ENCODE measurements around the gene GOT1. TPM values are rescaled to one million over a fixed set of nuclear protein-coding genes. Genes with fewer than 3 reads are reported as not detected.
A peak's percentile ranks its signal among the peaks of the same experiment; 100 is the strongest.

GOT1 gene
- total RNA-seq (2021; fragmentation: NEBNext Ultra II Directional; extraction: Animal tissue kit (Norgen Biotek cat#: 25700)) (45.6 and 47.0 TPM in 2 replicates), polyA plus RNA-seq (2011; rRNA removed) (16.7 and 22.3 TPM in 2 replicates), polyA minus RNA-seq (2011; rRNA and poly(A)+ RNA removed) (31.2 and 37.8 TPM in 2 replicates)
- polyA plus RNA-seq (2011; cell fraction: cytosol; rRNA removed): 24.6 TPM
- 35.1 TPM for polyA plus RNA-seq (2011; cell fraction: nucleus; rRNA removed)
- 40.8 to 48.8 TPM (median 45.7 TPM) in 4 replicates for polyA plus RNA-seq (2012, experiment 1 of 2)
- polyA plus RNA-seq (2012, experiment 2 of 2): 24.7 TPM
- 29.7 TPM for polyA plus RNA-seq (2013, experiment 1 of 2)
- polyA plus RNA-seq (2013, experiment 2 of 2): 33.6 TPM
- 14.0 TPM for polyA minus RNA-seq (2011; cell fraction: cytosol; rRNA and poly(A)+ RNA removed)
- polyA minus RNA-seq (2011; cell fraction: nucleus; rRNA and poly(A)+ RNA removed): 16.5 TPM
- long read RNA-seq, experiment 1, transcript GOT1-201 (9 exons, 2,923 nt): major isoform, 37 of 55 reads
- long read RNA-seq, experiment 1, partial matches to known transcripts: 8 of 55 reads
- long read RNA-seq, experiment 1, other reads (novel, unspliced or antisense): 6 of 55 reads
- long read RNA-seq, experiment 2, transcript GOT1-201 (9 exons, 2,923 nt): major isoform, 61 of 74 reads
- long read RNA-seq, experiment 2, partial matches to known transcripts: 4 of 74 reads
- long read RNA-seq, experiment 2, other reads (novel, unspliced or antisense): 9 of 74 reads

- Histone ChIP-seq H4K20me1 (replicated peaks in 1 of 2; ENCODE audit: control insufficient read depth in 1 of 2, insufficient read depth in 2 of 2, low read length in 2 of 2) (peaks cover 0 to 5% of the 10 kb centered on the region in 2 experiments), H3K56ac (replicated peaks; ENCODE audit: insufficient read length, low read depth, low read length) (peak within 1 kb of the TSS; percentile 62), H3K18ac (ENCODE audit: extremely low read depth, low read length) (no peak within 1 kb of the TSS; the same call in 1 of the 2 replicates), H4K91ac (replicated peaks; ENCODE audit: insufficient read length, low read length) (peak within 1 kb of the TSS; percentile 16), H3K9me3 (ENCODE audit: insufficient read depth in 2 of 2, low read depth in 1 of 2, low read length in 1 of 2) (no peaks in the 10 kb centered on the region), H3K4me1 (replicated peaks in 1 of 4; ENCODE audit: control insufficient read depth in 3 of 4, insufficient read depth in 4 of 4, low read length in 3 of 4) (peaks cover 0 to 4% (median 0%) of the 10 kb centered on the region in 4 experiments; a peak in 1 of 7 replicates), H3K9ac (replicated peaks in 1 of 4; ENCODE audit: extremely low read depth in 1 of 4, low read depth in 3 of 4, low read length in 3 of 4) (peak within 1 kb of the TSS; percentile 81 to 89 (median 86)), H3K4me3 (ENCODE audit: extremely low read depth in 1 of 4, insufficient read depth in 2 of 4, low read depth in 3 of 4, low read length in 4 of 4) (peak within 1 kb of the TSS; percentile 87 to 99 (median 98)), H3K23me2 (ENCODE audit: low read depth, low read length) (peaks cover 11% of the 10 kb centered on the region), H3K27me3 (replicated peaks in 1 of 4; ENCODE audit: control insufficient read depth in 3 of 4, extremely low read depth in 1 of 4, insufficient read depth in 3 of 4, low read length in 3 of 4) (no peaks in the 10 kb centered on the region), H2BK20ac (ENCODE audit: low read length) (no peak within 1 kb of the TSS), H2BK120ac (replicated peaks; ENCODE audit: low read depth, low read length) (no peak within 1 kb of the TSS), H3K14ac (ENCODE audit: insufficient read length) (no peak within 1 kb of the TSS), H2BK5ac (ENCODE audit: low read depth, low read length) (peak within 1 kb of the TSS; percentile 85), H3K36me3 (ENCODE audit: control insufficient read depth in 2 of 4, insufficient read depth in 4 of 4, low read length in 3 of 4) (no peaks in the 10 kb centered on the region; a peak in 1 of 8 replicates), H4K8ac (ENCODE audit: extremely low read depth, insufficient read depth, low read length) (peak within 1 kb of the TSS; percentile 94; the same call in 1 of the 2 replicates), H2BK15ac (ENCODE audit: low read length) (no peak within 1 kb of the TSS), H3K4ac (replicated peaks; ENCODE audit: insufficient read length, low read depth, low read length) (peak within 1 kb of the TSS; percentile 47), H2BK12ac (ENCODE audit: low read depth, low read length) (peak within 1 kb of the TSS; percentile 75; the same call in 1 of the 2 replicates), H3K4me2 (ENCODE audit: insufficient read depth in 1 of 2, low read depth in 2 of 2, low read length in 2 of 2) (peak within 1 kb of the TSS; percentile 70 to 91), H3K79me2 (ENCODE audit: control insufficient read depth in 1 of 2, insufficient read depth in 2 of 2, low read length in 2 of 2) (peaks cover 0 to 48% of the 10 kb centered on the region in 2 experiments; a peak in 3 of 4 replicates), H2AK5ac (ENCODE audit: low read depth, low read length) (peak within 1 kb of the TSS; percentile 3; the same call in 1 of the 2 replicates), H4K5ac (ENCODE audit: insufficient read length, low read depth, low read length) (peak within 1 kb of the TSS; percentile 37), H3K27ac (ENCODE audit: low read depth, low read length) (peak within 1 kb of the TSS; percentile 83), H3K23ac (ENCODE audit: insufficient read length) (no peak within 1 kb of the TSS), H2AFZ (ENCODE audit: low read length) (peak within 1 kb of the TSS; percentile 45), H3K79me1 (ENCODE audit: low read depth, low read length) (peaks cover 6% of the 10 kb centered on the region)
- ChIA-PET CTCF (ENCODE audit: partially characterized antibody) (interaction anchor here (1.0 to 3.3 kb wide), 6 partner anchors 11 to 280 kb away, joined by 3 to 16 read pairs (median 5); no protein-coding TSS in a partner anchor), POLR2A (ENCODE audit: partially characterized antibody) (interaction anchor here (0.6 to 2.8 kb wide), 33 partner anchors 9 to 1016 kb away, joined by 3 to 30 read pairs (median 5); partner anchors contain the start of genes COX15, CUTC, PYROXD2 and SLC25A28)
- peak; percentile 94 for FAIRE-seq
- WGBS, 2 experiments (ENCODE audit: extremely low coverage in 1 of 2, insufficient coverage in 1 of 2, insufficient read length in 1 of 2, insufficient replicate concordance in 2 of 2, low coverage in 1 of 2, low lambda C conversion rate in 2 of 2, missing lambda C conversion rate in 1 of 2): 1% methylated on average over 57 of the region's 59 CpGs; no CpG with 5 or more reads in 1 of the 2 experiments
- peak; percentile 91 to 95 for DNase-seq (ENCODE audit: low read depth in 1 of 2, low spot score in 2 of 2)
- TF ChIP-seq SP2 (IDR thresholded peaks at IDR 0.05; ENCODE audit: low read length) (peak; percentile 52; the same call in 1 of the 2 replicates), EP300 (IDR thresholded peaks at IDR 0.05; ENCODE audit: borderline replicate concordance in 1 of 2, low read depth in 2 of 2, low read length in 2 of 2) (no peak), CEBPB (IDR thresholded peaks at IDR 0.05; ENCODE audit: low read depth, low read length) (peak; percentile 99), KDM1A (IDR thresholded peaks at IDR 0.05; ENCODE audit: borderline replicate concordance, low read length) (no peak), ATF3 (IDR thresholded peaks at IDR 0.05; ENCODE audit: insufficient read depth, low read depth, low read length) (peak; percentile 82), BRCA1 (IDR thresholded peaks at IDR 0.05; ENCODE audit: low read depth, low read length) (no peak), NANOG (IDR thresholded peaks at IDR 0.05; ENCODE audit: insufficient read depth, low read depth, low read length, poor library complexity, severe bottlenecking) (no peak)
These were observed at the start of gene GOT1 for GRCh38 chr10:99430451-99431189. Gene GOT1 (minus strand): TSS chr10:99430624. CDS start chr10:99430565, 59 bp downstream.

Data from H1 (cell line).